NCI-H226 (cell line): ENCODE measurements around the gene PRSS50.
"Not testable (repeated sequence)": the region's sequence is repeated elsewhere in the genome, so short reads cannot be mapped to it uniquely, and the experiment has no call there.

Experiments
- DNase-seq: peaks from one replicate; pipeline ENCODE4 v3.0.0-alpha.2; 2015

The PRSS50 gene

GRCh38 chr3:46708401-46709156 is 9.1 kb downstream of the PRSS50 start:
- DNase-seq, result no peak

DNA sequence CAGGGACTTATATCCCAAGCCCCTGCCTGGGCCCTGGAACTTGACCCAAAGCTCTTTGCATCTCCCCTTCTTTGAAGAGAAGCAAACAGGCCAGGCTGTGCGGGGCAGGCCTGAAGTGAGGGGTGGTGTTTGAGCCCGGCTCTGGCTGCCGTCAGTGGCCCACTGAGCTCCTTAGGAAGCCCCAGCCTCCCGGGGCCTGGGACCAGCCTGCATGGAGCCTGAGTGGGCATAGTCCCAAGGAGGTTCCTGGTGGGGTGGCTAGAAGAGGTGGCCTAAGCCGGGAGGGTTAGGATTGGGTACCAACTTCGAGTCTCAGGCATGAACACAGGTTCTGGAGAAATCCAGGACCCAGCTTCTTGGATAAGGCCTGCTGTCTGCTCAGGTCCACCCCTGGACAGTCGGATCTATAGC is 10.1 kb downstream of the PRSS50 start:
- DNase-seq, result no peak

GRCh38 chr3:46706771-46707582 is 10.7 kb downstream of the PRSS50 start:
- DNase-seq, result no peak

- DNase-seq, result no peak
Measured at GRCh38 chr3:46705751-46706552, 11.7 kb downstream of the PRSS50 start.

DNA sequence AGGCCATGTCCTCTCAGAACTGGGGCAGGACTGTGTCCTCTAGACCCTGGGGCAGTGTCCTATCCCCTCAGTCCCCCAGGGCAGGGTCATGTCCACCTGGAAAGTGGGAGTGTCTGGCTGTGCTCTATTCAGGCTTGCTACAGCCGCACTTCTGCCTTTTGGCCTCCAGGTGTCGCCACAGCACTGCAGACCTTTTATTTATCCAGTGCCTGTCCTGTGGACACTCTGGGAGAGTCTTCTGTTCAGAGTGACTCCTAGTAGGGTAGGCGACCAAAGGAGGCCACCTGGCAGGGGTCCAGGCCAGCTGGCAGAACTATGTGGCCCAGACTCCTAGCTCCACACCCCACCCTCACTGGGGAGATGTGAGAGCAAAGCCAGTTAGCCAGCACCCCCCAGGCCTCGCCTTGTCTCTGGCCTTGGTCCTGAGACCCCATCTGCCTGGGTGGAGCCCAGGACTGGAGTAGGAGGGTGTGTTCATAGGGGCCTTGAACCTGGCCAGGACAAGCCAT is 12.6 kb downstream of the PRSS50 start:
- peak; percentile 33 for DNase-seq

DNA sequence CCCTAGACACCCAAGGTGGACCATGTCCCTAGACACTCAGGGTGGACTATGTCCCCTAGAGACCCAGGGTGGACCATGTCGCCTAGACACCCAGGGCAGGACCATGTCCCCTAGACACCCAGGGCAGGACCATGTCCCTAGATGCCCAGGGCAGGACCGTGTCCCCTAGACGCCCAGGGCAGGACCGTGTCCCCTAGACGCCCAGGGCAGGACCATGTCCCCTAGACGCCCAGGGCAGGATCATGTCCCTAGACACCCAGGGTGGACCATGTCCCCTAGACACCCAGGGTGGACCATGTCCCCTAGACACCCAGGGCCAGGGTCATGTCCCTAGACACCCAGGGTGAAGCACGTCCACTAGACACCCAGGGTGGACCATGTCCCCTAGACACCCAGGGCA is 13.3 kb downstream of the PRSS50 start:
- DNase-seq, result not testable (repeated sequence)

DNA sequence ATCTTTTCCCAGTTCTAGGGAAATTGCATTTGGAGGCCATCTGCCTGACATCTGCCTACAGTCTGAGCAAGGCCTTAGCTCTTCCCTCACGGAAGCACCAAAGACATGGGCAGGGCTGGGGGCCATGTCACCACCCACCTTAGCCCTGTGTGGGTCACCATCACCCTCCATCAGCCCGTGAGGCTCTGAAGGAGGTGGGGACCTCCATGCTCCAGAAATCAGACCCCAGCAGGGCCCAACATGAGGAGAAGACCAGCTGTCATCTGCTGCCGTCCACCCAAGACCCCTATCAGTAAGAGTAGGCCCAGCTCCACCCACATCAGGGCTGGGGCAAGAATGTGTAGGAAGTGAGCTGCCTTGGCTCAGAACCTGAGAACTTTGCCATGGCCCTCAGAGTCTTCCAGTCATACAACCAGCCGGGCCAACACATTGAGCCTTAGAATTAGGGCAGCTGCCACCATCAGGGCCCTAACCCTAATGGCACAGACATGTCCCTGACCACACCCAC is 14.6 kb downstream of the PRSS50 start:
- no peak for DNase-seq

DNA sequence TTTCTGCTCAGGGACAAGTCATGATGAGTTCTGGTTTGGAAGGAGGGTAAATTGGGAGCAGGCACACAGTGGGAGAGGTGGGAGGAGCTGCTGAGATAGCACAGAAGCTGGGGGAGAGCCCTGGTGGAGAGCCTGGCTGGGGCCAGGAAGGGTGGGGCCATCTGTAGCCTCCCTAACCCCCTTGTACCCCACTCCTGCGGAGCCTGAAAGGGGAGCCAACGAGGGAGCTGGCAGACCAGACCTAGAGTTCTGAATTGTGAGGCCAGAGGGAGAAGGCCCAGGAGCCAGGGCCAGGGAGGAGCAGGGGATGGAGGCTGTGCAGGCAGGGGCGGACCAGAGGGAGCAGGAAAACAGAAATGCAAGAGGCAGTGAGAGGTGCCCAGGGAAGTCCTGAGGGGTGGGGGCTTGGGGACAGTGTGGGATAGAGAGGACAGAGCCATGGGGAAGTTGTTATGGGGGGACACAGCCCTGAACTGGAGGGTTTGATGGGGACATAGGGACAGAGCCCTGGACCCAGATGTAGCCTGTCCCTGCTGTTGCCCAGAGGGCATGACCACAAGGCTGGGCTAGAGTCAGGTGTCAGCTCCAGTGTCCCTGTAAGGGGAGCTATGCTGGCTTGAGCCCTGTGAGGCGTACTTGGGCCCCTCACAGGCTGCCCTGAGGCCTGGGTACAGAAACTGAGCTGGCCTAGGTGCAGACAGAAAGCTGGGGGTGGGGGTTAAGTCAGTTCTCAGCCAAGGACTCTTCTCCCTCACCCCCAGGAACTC is 15.2 kb downstream of the PRSS50 start:
- DNase-seq, result no peak

GRCh38 chr3:46701181-46701939 is 16.3 kb downstream of the PRSS50 start, which contains the start of gene TMIE:
Gene TMIE, plus strand, starts transcription at chr3:46701392. Its CDS starts 96 bp downstream, at chr3:46701488.
- no peak for DNase-seq

DNA sequence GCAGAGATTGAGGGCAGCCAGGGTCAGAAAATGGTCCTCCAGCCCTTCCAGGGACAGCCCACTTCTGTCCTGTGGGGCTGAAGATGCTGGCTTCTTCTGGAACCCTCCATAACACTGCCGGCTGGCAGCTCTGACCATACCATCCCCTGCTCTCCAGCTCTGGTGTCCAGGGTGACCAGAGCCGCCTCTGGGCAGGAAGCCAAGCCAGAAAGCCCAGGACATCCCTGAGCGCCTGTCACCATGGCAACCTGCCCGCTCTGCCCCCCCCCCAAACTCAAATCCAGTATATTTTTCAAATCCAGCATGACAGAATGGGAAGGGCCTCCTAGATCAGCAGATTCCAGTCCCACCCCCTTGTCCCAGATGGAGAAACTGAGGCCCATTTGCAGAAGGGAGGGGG is 16.9 kb downstream of the PRSS50 start:
- no peak for DNase-seq

- no peak for DNase-seq
Measured at GRCh38 chr3:46699676-46700523, 17.8 kb downstream of the PRSS50 start.

DNA sequence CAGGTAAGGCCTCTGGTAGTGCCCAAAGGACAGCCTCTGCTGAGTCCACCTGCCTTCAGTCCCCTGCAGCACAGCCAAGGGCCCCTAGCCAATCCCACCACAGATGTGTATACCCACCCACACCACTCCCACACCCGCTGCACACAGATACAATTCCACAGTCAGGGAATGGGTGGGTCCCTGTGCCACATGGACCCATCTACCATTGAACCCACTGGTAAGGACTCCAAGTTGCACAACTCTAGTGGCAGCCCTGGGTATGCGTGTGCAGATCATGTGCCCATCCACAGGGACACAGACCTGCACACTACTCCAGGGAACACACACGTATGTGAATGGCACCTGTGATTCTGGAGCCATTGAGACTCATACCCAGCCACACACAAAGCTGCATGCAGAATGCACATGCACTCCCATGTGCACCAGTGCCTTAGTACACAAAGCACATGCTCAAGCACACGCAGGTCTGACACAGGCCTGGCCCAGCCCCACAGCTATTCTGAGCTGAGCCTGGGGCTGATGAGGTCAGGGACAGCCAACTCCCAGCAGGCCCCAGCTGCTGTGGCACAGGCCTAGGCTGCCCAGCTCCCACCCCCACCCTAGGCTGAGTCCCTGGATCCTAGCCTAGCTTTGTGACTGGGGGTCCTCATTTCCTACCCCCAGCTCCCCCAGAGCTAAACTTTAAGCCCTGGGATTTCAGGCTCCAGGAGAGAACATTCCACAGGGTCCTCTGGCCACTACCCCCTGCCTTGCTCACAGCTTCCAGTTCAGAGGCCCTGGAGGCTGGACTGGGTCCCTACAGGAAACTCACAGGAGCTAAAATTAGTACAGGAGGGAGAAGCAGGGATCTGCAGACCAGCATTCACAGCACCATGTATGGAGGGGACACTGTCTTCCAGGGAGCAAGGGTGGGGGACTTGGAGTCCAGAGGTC is 21.4 kb downstream of the PRSS50 start:
- no peak for DNase-seq

DNA sequence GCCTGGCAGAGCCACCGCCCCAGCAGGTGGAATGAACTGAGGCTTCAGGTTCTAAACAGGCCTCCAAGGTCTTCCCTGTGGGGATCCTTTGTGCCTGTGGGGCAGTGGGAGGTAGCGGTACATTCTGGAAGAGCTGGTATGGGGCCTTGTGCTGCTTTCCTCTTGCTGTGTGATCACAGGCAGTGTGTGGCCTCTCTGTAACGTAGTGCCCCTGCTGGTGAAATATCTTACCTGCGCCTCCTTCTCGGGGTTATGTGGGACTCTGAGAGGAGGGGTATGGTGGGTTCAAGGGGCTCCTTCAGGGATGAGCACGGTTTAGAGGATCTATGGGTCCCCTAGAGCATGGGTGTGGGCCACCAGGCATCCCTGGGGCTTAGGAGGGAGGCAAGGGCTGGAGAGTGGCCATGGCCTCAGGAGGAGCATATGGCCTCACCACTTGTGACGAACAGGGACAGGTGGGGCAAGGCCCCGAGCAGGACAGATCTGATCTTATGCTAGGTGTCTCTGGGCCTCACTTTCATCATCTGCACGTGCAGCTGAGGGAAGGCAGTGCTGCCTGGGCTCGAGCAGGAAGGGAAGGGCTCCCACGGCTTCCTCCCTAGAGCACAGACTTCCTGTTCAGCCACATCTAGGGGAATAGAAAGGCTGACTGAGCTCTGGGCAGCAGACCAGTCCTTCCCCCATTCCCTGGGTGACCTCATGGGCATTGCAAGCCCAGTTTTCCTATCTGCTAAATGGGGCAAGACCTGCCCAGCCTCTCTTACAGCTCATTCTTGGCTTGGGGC is 22.3 kb downstream of the PRSS50 start:
- DNase-seq, result peak; percentile 69

DNA sequence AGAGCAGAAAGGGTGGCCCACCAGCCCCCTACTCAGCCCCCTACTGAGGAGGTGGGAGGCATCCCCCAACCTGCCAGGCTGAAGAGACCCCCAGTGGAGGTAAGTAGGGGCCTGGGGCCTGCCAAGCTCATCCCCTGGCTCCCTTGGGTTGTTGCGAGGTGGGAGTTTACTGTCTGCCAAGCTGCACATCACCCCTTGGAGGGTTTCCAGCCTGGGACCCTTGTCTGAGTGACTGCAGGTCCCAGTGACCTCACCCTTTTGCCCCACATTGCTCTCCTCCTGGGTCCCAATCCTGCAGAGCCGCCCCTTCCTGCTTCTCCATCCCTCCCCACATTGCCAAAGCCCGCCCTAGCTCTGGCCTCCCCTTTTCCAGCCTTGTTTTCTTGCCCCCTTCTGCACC is 23.1 kb downstream of the PRSS50 start:
- DNase-seq, result no peak

GRCh38 chr3:46693892-46694226 is 23.8 kb downstream of the PRSS50 start:
- no peak for DNase-seq

DNA sequence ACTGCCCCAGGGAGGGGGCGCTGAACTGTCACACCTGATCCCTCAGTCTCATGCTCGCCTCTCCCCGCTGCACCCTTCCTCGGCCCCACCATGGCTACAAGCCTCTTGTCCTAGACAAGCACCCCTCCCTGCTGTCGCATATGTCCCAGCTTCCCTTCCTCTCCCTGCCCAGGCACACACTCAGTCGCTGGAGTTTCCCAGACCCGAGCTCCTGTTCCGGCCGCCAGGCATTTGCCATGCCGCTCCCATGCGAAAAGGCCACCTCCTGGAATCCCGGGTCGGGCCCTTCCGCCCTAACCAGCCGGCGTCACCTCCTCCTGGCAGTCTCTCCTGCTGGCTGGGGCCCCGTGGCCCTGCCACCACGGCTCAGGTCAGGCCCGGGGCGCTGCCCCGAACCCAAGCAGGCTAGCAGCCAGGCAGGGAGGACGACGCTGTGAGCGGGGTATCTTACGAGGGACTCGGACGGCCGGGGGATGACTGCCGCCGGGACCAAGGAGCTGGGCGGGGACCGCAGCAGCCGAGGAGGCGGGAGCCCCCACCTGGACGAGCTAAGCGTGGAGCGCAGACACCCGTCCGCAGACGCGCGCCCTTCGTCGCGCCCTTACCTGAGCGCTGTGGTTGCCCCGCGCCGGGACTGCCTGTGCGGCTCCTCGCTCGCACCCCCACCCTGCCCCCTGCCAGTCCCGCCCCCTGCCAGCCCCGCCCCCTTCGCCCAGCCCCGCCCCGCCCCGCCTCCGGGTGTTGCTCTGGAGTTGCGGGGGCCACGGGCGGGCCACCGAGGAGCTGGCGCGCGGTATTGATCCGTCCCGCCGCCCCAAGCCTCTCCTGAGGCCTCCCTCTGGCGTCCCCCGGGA is 24.4 kb downstream of the PRSS50 start, which contains the start of gene ALS2CL:
Gene ALS2CL, minus strand, starts transcription at position 642 of the 854 bp plus-strand sequence. CDS start 4,239 bp downstream, outside the sequence.
- peak; percentile 40 for DNase-seq

DNA sequence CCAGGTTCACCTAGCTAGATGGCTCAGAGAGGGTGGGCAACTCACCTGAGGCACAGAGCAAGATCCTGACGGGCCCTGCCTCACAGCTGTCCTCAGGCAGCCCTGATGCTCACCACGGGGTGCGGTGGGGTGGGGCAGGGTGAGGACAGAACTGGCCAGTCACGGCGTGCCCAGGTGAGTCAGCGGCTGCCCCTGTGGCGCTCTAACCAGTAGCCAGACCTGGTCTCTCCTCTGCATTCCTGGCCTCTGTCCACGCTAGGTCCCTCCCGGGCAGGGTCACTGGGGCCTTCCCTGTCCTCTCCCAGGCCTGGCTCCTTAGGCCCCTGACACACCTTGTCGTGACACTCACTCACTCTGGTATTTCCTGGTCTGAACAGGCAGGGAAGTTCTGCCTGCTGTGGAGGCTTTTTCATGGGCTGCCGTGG is 25.1 kb downstream of the PRSS50 start:
- DNase-seq, result peak; percentile 80
